Stimulated activated CD8-positive, alpha-beta memory T cell treated with anti-CD3 and anti-CD28 coated beads, Interleukin-12 subunit alpha, Interleukin-12 subunit beta, amount 100 ng/mL, for 4 hours (primary cell): ENCODE measurements around the gene SLC6A1.
"Not testable (repeated sequence)": the region's sequence is repeated elsewhere in the genome, so short reads cannot be mapped to it uniquely, and the experiment has no call there.

Source experiments
- DNase-seq: peaks from one replicate; pipeline ENCODE4 v3.0.0-alpha.2; 2020; ENCODE audit warnings: low read depth

SLC6A1 gene

DNA sequence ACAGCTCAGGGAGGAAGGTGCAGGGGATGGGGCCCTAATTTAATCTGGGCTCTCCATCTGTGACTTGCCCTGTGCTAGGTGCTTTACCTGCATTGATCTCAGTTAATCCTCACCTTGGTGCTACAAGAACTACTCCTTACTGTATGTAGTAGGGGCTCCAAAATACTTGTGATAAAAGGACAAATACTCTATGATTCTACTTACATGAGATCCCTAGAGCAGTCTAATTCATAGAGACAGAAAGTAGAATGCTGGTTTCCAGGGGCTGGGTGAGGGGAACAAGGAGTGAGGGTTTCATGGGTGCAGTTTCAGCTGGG lies 67.2 kb downstream of the SLC6A1 start:
- DNase-seq: no peak

GRCh38 chr3:11060500-11061251 lies 68.1 kb downstream of the SLC6A1 start:
- no peak for DNase-seq

DNA sequence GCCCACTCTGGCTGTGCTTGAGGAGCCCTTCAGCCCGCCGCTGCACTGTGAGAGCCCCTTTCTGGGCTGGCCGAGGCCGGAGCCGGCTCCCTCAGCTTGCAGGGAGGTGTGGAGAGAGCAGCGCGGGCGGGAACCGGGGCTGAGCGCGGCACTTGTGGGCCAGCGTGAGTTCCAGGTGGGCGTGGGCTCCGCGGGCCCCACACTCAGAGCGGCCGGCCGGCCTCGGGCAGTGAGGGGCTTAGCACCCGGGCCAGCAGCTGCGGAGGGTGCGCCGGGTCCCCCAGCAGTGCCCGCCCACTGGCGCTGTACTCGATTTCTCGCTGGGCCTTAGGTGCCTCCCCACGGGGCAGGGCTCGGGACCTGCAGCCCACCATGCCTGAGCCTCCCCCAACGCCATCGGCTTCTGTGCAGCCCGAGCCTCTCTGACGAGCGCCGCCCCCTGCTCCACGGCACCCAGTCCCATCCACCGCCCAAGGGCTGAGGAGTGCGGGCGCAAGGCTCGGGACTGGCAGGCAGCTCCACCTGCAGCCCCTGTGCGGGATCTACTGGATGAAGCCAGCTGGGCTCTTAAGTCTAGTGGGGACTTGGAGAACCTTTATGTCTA lies 68.8 kb downstream of the SLC6A1 start:
- not testable (repeated sequence) for DNase-seq

- no peak for DNase-seq
Observed at GRCh38 chr3:11062704-11063103, 70.2 kb downstream of the SLC6A1 start.

- no peak for DNase-seq
Observed at GRCh38 chr3:11071096-11071755, 78.7 kb downstream of the SLC6A1 start.

DNA sequence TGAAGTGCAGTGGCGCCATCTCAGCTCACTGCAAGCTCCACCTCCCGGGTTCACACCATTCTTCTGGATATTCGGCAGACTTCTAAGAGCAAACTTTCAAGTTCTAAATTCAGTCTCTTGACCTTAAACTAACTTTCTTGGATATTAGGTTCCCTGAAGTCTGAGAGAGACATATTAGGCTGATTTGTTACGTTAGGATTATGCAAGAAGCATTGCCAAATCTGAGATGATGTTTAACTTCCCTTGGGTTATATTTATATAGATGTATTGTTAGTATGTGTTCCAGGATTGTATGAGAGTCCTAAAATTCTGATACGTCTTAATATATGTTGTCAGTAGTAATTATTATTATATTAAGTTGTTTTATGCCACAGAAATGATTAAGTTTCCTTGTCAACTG lies 80.1 kb downstream of the SLC6A1 start:
- DNase-seq: no peak

GRCh38 chr3:11074011-11074410 lies 81.5 kb downstream of the SLC6A1 start:
- no peak for DNase-seq

DNA sequence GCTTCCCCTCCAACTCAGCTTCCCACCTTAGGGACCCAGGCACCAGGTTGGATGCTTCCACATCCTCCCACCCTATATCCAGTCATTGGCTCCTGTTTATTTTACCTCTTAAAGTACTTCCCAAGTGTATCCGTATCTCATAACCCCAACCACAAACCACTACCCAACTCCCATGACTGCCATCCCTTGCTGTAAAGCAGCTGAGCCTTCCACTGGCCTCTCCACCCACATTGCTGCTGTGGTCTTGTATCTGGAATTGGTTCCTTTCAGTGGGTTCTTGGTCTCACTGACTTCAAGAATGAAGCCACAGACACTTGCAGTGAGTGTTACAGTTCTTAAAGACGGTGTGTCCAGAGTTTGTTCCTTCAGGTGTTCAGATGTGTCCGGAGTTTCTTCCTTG lies 81.9 kb downstream of the SLC6A1 start:
- no peak for DNase-seq

- DNase-seq: not testable (repeated sequence)
Observed at GRCh38 chr3:11075122-11075521, 82.6 kb downstream of the SLC6A1 start.

DNA sequence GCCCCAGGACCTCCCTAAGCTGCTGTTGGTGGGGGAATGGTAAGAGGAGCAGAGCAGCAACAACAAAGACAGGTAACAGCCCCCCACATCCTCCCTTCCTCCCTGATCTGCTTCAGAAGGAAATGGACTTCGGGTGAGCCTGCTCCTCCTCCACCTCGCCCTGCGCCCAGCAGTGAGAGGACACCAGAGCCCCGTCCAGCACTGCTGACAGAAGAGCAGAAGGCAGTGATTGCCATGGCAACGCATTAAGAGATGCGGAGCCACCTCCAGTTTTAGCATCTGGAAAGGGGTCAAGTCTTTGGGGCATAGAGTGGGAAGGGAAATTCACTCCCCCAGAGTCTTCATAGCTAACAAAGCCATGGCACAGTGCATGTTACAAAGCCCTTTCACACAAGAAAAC lies 84.2 kb downstream of the SLC6A1 start:
- no peak for DNase-seq

- no peak for DNase-seq
Observed at GRCh38 chr3:11077466-11077865, 84.9 kb downstream of the SLC6A1 start.

GRCh38 chr3:11078826-11079515 lies 86.4 kb downstream of the SLC6A1 start:
- DNase-seq: no peak

- DNase-seq: no peak
Observed at GRCh38 chr3:11080492-11080891, 87.9 kb downstream of the SLC6A1 start.

DNA sequence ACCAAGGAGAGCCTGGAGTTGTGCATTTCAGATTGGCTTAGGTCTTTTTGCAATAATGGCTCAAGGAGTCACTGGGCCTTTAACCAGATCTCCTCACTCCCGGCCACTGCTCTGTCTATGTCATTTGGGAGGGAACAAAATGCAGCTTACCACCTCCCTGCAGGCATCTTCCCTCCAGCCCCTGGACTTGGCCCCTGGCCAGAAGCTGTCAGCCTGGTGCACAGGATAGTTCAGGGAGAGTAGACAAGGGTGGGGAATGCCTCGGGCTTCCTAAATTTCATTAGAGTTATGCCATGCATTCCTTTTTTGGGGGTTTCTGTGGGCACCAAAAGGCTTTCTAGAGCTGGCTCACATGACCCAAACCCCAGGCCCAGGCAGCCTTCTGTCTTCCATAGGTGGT lies 91.5 kb downstream of the SLC6A1 start:
- no peak for DNase-seq

- DNase-seq: no peak
Observed at GRCh38 chr3:11084677-11085076, 92.1 kb downstream of the SLC6A1 start.

- no peak for DNase-seq
Observed at GRCh38 chr3:11085093-11085840, 92.7 kb downstream of the SLC6A1 start.

DNA sequence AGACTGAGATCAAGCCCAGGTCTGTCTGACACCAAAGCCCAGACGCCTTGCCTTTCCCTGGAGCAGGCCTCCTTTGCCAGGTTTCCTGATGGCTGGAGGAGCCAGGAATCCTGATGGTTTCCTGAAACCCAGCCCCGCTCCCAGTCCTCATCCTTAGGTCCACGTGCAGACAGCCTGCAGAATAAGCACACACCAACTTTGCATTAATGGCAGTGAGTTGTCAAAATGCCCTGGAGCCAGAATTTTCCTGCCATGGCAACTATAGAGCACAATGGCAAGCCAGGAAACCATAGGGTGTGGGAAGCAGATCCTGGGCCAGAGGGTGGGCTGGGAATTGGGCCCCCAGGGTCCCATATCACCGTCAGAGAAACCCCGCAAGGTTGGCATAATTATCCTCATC lies 94.3 kb downstream of the SLC6A1 start:
- DNase-seq: no peak

GRCh38 chr3:11088066-11088465 lies 95.5 kb downstream of the SLC6A1 start:
- DNase-seq: no peak

DNA sequence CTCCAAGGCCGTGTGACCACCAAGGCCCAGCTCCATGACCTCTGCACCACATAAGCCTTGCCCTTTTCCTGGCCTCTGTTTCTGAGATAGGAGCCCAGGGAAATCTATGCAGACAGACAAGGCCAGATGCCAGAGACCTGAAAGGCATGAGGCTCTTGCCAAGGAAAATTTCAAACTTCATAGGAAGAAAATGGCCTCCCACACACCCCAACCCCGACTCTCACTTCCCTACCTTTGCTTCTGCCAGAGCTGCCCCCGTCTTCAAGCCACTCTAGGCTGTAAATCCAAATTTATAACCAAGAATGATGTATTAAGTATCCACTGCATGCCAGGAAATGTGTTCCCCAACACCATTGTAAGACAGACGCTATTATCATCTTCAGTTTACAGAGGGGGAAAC lies 96.3 kb downstream of the SLC6A1 start:
- no peak for DNase-seq
